Transverse colon (tissue), 4 donors: Measurements from ENCODE around the gene GBE1. TPM values are rescaled to one million over a fixed set of nuclear protein-coding genes. Genes with fewer than 3 reads are reported as not detected.

ENCODE experiments used
- DNase-seq: peaks from one replicate; pipeline ENCODE4 v3.0.0-alpha.2; 2019
- H3K27ac ChIP-seq, 4 donors: fragments of 200-600 bp; sonication (generic); 2 replicates each; pipeline ENCODE4 v1.5.1; 2016 to 2018; ENCODE audit warnings: inconsistent platforms in 4 of 4
- H3K27me3 ChIP-seq: fragments of 200-600 bp; sonication (generic); 2 replicates; pipeline ENCODE4 v1.5.1; 2017; ENCODE audit warnings: inconsistent platforms
- H3K36me3 ChIP-seq, 4 donors: fragments of 200-600 bp; sonication (generic); 2 replicates each; pipeline ENCODE4 v1.5.1; 2017 to 2019; ENCODE audit warnings: inconsistent platforms in 4 of 4
- H3K4me1 ChIP-seq, 4 donors: fragments of 200-600 bp; sonication (generic); 2 replicates each; pipeline ENCODE4 v1.5.1; 2017 to 2020; ENCODE audit warnings: inconsistent platforms in 4 of 4
- H3K4me3 ChIP-seq, 4 donors: fragments of 200-600 bp; sonication (generic); 1 replicate in 1 of 4; 2 replicates in 3 of 4; pipeline versions ENCODE4 v1.5.1 to v1.6.1; 2017 to 2019; ENCODE audit warnings: inconsistent platforms in 4 of 4
- H3K9me3 ChIP-seq, 2 donors: fragments of 200-600 bp; sonication (generic); 2 replicates each; pipeline ENCODE4 v1.5.1; 2017 to 2019; ENCODE audit warnings: inconsistent platforms in 2 of 2
- EP300 ChIP-seq: sonication (generic); formaldehyde crosslinking; IDR thresholded peaks from one replicate; pipeline ENCODE4 v1.6.1; 2017; ENCODE audit warnings: antibody characterized with exemption, low read depth
- POLR2A ChIP-seq: fragments of 450-650 bp; IDR thresholded peaks from one replicate; pipeline ENCODE4 v1.6.1; 2016; ENCODE audit warnings: antibody characterized with exemption, mild to moderate bottlenecking, moderate library complexity
- POLR2AphosphoS5 ChIP-seq, 3 donors: sonication (generic); formaldehyde crosslinking; IDR thresholded peaks; one replicate each; pipeline ENCODE4 v1.6.1; 2016; ENCODE audit warnings: antibody characterized with exemption in 3 of 3
- WGBS, 2 donors: methylation state at CpG; one replicate each; pipeline ENCODE4 v1.1.5; 2018; ENCODE audit warnings: low coverage in 1 of 2; 5-methylcytosine and 5-hydroxymethylcytosine counted together
- in situ Hi-C, 4 donors: fragments of 200-750 bp; cut with MboI; loops; one replicate each; pipeline versions ENCODE4 v1.15.0 to v1.15.1; 2017; ENCODE audit warnings: low sequenced_read_pairs in 3 of 4, low pct_ligation_motif_present in 1 of 4, low pct_unique_long_range_greater_than_20kb in 1 of 4
- intact Hi-C: fragments of 100-400 bp; cut with DNase I; formaldehyde crosslinking; loops from one replicate; pipeline ENCODE4 v1.15.1; 2023; ENCODE audit warnings: low total_unique reads
- total RNA-seq, 4 donors: library from RNA; depleted of rRNA; stranded (reverse); fragments of >200 nt; gene quantifications; one replicate each; pipeline ENCODE4 v1.1.0, GENCODE V29; 2016
- TF ChIP-seq, protein P1 (sequence below), 5 experiments: fragments of 200-600 bp in 3 of 5; fragments of 450-650 bp in 2 of 5; sonication (generic) in 3 of 5; IDR thresholded peaks; 1 replicate in 2 of 5; 2 replicates in 3 of 5; pipeline ENCODE4 v1.5.1; 2016 to 2017; ENCODE audit warnings: antibody characterized with exemption in 5 of 5, inconsistent platforms in 3 of 5, mild to moderate bottlenecking in 2 of 5, moderate library complexity in 1 of 5

Gene GBE1
- total RNA-seq, 4 donors from 2014 or later, result 3.0 to 24.3 (median 16.7) TPM

DNA sequence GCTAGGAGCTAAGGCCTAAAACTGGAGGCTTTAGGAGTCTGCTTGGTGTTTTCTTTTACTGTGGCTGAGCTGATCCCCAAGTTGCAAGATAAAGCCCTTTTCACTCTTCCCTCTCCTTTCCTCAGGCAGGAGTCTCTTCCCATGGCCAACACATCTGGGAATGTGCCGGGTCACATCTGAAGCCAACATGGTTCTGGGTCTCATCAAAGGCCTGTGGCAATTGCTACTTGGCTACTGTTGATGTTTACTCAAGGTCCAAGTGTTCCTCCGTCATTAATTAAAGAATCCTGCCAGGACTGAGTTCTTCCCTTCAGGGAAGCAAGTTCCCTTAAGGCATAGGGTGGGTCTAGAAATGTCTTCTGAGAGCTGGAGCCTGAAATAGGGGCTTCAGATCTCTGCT, 230.2 kb downstream of the GBE1 start:
- no peak for DNase-seq
- intact Hi-C loops (no loop called here), in situ Hi-C loops (no loop called here)
- H3K27ac ChIP-seq, result no peak overlapping the region
- no peaks in the 10 kb centered on the region for H3K4me1 ChIP-seq
- no peaks in the 10 kb centered on the region for H3K27me3 ChIP-seq
- 80% methylated on average over 2 of the region's 2 CpGs; no CpG with 5 or more reads in 1 of the 2 donors for WGBS, 2 donors
- no peaks in the 10 kb centered on the region for H3K9me3 ChIP-seq
- TF ChIP-seq, protein P1, sequence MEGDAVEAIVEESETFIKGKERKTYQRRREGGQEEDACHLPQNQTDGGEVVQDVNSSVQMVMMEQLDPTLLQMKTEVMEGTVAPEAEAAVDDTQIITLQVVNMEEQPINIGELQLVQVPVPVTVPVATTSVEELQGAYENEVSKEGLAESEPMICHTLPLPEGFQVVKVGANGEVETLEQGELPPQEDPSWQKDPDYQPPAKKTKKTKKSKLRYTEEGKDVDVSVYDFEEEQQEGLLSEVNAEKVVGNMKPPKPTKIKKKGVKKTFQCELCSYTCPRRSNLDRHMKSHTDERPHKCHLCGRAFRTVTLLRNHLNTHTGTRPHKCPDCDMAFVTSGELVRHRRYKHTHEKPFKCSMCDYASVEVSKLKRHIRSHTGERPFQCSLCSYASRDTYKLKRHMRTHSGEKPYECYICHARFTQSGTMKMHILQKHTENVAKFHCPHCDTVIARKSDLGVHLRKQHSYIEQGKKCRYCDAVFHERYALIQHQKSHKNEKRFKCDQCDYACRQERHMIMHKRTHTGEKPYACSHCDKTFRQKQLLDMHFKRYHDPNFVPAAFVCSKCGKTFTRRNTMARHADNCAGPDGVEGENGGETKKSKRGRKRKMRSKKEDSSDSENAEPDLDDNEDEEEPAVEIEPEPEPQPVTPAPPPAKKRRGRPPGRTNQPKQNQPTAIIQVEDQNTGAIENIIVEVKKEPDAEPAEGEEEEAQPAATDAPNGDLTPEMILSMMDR (IDR thresholded peaks at IDR 0.05), result no peak
- no peak for TF ChIP-seq EP300
- TF ChIP-seq POLR2A, result no peak
- TF ChIP-seq POLR2AphosphoS5 (IDR thresholded peaks at IDR 0.05), result no peak
- peaks cover 0 to 6% (median 2%) of the 10 kb centered on the region in 4 donors for H3K36me3 ChIP-seq
- no peak overlapping the region for H3K4me3 ChIP-seq

DNA sequence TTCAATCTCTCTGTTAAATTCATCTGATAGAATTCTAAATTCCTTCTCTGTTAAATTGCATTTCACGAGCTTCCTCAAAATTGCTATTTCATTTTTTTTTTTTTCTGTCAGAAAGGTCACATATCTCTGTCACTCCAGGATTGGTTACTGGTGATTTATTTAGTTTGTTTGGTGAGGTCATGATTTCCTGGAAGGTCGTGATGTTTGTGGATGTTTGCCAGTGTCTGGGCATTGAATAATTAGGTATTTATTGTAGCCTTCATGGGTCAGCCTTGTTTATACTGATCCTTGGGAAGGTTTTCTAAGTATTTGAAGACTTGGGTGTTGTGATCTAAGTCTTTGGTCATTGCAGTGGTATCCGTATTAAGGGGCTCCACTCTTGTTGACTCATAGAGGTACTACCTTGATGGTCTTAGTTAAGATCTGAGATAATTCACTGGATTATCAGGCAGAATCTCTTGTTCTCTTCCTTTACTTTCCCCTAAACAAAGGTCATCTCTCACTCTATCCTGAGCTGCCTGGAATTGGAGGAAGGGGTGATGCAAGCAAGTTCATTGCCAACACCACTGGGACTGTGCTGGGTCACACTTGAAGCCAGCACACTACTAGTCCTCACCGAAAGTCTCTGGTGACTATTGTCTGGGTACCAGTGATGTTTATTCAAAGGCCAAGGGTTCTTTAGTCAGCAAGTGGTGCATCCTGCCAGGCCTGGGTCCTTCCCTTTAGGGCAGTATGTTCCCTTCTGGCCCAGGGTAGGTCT, 231.1 kb downstream of the GBE1 start:
- intact Hi-C loops, result no loop called here
- in situ Hi-C loops, result no loop called here
- no peak for DNase-seq
- 72 to 87% methylated on average over 2 to 4 of the region's 4 CpGs for WGBS, 2 donors
- H3K4me3 ChIP-seq, result no peak overlapping the region
- no peaks in the 10 kb centered on the region for H3K9me3 ChIP-seq
- TF ChIP-seq, protein P1 (IDR thresholded peaks at IDR 0.05), result no peak
- TF ChIP-seq POLR2AphosphoS5 (IDR thresholded peaks at IDR 0.05), result no peak
- TF ChIP-seq POLR2A, result no peak
- no peak for TF ChIP-seq EP300
- H3K4me1 ChIP-seq, result no peaks in the 10 kb centered on the region
- no peak overlapping the region for H3K27ac ChIP-seq
- H3K36me3 ChIP-seq, result peaks cover 0 to 6% (median 2%) of the 10 kb centered on the region in 4 donors
- H3K27me3 ChIP-seq, result no peaks in the 10 kb centered on the region

DNA sequence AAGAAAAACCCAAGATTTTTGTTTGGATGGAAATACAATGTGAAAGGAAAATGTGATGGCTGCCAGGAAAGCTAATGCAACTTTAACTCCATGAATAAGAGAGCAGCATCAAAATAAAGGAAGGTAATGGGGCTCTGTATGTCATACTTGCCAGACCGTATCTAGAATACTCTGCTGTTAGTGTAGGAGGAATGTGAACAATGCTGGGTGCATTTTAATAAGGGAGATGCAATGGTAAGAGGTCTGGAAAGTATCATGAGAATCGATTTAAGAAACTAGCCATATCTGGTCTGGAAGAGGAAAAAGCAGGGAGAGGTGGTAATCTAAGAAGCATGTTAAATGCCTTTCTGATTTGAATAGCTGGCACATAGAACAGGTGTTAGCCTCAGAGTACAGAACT, 239.6 kb downstream of the GBE1 start:
- intact Hi-C loops, result no loop called here
- no peak for DNase-seq

DNA sequence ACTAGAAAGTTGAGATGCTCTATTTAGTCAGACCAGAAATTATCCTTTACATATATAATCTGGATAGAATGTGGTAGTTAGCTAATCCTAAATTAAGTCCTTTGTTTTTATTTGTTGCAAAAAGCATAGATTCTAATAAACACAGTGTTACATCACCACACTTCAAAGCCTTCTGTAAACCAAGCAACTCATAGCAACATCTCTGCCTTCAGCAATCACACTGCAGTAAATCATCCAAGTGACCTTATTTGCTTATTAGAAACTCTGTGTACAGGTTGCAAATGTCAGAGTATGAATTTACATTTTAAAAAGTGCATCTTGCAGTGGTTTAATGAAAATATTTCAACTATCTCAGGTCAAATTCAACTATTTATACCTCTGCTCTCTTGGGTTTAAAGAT, 242.5 kb downstream of the GBE1 start:
- DNase-seq, result no peak
- Histone ChIP-seq H3K4me1 (no peaks in the 10 kb centered on the region), H3K27me3 (no peaks in the 10 kb centered on the region), H3K36me3 (no peaks in the 10 kb centered on the region), H3K27ac (no peak overlapping the region), H3K9me3 (no peaks in the 10 kb centered on the region), H3K4me3 (no peak overlapping the region)
- no peak for TF ChIP-seq POLR2AphosphoS5 (IDR thresholded peaks at IDR 0.05)
- TF ChIP-seq, protein P1 (IDR thresholded peaks at IDR 0.05), result no peak
- no peak for TF ChIP-seq POLR2A
- in situ Hi-C loops, result no loop called here
- intact Hi-C loops, result no loop called here

More for the DNA sequence above, 239.6 kb downstream of the GBE1 start:
- Histone ChIP-seq H3K36me3 (no peaks in the 10 kb centered on the region), H3K4me3 (no peak overlapping the region), H3K27me3 (no peaks in the 10 kb centered on the region), H3K27ac (no peak overlapping the region), H3K4me1 (no peaks in the 10 kb centered on the region), H3K9me3 (no peaks in the 10 kb centered on the region)
- 54 to 70% methylated on average over 2 of the region's 2 CpGs for whole genome bisulfite sequencing, 2 donors
- in situ Hi-C loops, result no loop called here
- TF ChIP-seq EP300 (no peak), POLR2A (no peak), POLR2AphosphoS5 (IDR thresholded peaks at IDR 0.05) (no peak)
- TF ChIP-seq, protein P1 (IDR thresholded peaks at IDR 0.05), result no peak
